Measurements from ENCODE around the gene RO60.

DNA sequence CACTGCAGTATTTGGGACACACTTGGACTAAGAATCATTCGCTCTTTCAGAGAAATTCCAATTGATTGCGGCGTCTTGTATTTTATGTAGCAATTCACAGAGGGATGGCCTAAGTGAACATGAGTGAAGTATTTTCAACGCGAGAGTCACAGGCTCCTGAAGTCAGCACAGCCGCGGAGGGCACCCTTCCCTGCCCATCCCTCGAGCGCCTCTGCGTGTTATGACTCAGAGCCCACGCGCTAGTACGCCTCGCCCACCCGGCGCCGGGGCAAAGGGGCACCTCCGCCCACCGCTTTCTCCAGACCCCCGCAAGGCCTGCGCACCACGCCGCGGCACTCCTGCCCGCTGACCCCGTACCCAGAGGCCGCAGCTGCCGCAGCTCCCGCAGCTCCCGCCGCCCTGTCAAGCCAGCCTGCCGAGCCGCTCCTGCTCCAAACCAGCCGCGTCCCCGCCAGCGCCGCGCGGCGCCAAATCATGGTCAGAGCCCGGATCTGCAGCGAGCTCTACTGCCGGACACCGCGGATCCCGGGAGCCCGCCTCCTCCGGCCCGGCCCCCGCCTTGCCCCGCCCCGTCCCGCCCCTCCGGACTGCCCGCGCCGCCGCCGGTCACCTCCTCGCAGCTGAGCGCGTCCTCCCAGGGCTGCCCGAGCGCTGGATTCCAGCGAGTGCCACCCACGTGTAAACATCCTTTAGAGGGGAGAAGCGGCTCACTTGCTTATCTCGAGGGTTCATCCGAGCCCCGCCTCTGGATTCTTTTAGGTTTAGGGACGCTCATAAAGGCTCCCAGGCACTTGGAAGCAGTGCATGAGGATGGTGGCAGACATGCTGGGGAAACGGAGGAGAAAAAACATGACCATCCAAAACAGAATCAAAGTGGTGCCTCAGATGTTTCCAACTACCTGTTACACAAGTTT lies 45.8 kb downstream of the RO60 start, which contains the start of gene GLRX2:
- TF ChIP-seq, protein P1, sequence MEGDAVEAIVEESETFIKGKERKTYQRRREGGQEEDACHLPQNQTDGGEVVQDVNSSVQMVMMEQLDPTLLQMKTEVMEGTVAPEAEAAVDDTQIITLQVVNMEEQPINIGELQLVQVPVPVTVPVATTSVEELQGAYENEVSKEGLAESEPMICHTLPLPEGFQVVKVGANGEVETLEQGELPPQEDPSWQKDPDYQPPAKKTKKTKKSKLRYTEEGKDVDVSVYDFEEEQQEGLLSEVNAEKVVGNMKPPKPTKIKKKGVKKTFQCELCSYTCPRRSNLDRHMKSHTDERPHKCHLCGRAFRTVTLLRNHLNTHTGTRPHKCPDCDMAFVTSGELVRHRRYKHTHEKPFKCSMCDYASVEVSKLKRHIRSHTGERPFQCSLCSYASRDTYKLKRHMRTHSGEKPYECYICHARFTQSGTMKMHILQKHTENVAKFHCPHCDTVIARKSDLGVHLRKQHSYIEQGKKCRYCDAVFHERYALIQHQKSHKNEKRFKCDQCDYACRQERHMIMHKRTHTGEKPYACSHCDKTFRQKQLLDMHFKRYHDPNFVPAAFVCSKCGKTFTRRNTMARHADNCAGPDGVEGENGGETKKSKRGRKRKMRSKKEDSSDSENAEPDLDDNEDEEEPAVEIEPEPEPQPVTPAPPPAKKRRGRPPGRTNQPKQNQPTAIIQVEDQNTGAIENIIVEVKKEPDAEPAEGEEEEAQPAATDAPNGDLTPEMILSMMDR (conservative IDR thresholded peaks at IDR 0.05; ENCODE audit: low read depth, low read length), result no peak
- TF ChIP-seq EZH2 (IDR thresholded peaks at IDR 0.05; ENCODE audit: borderline replicate concordance, low read depth, low read length, poor library complexity, severe bottlenecking), result no peak
